HepG2 (cell line): ENCODE results near the gene DCAF7. TPM values are rescaled to one million over a fixed set of nuclear protein-coding genes. Genes with fewer than 3 reads are reported as not detected.
A peak's percentile ranks its signal among the peaks of the same experiment; 100 is the strongest.

Experiments
- DNMT3B ChIP-seq: conservative IDR thresholded peaks from 2 replicates; pipeline ENCODE4 v1.6.1; 2016; ENCODE audit warnings: missing biosample characterization, control low read depth
- EP300 ChIP-seq, 3 experiments: sonication (generic) in 1 of 3; formaldehyde crosslinking in 1 of 3; IDR thresholded peaks; 2 replicates each; pipeline versions ENCODE4 v1.5.1 to v1.6.1; 2011 to 2020; ENCODE audit warnings: low read depth in 2 of 3, low read length in 2 of 3, borderline replicate concordance in 1 of 3, improper control_type of control experiment in 1 of 3, mild to moderate bottlenecking in 1 of 3, missing genetic modification reagents in 1 of 3, moderate library complexity in 1 of 3
- FOXC1 ChIP-seq: sonication (generic); formaldehyde crosslinking; IDR thresholded peaks from 2 replicates; pipeline ENCODE4 v1.8.0; 2022; ENCODE audit warnings: mild to moderate bottlenecking, missing genetic modification reagents, borderline replicate concordance
- HNF4A ChIP-seq: sonication (generic); formaldehyde crosslinking; IDR thresholded peaks from 2 replicates; pipeline ENCODE4 v1.4.0; 2020; ENCODE audit warnings: missing genetic modification reagents
- HOXA5 ChIP-seq: sonication (generic); formaldehyde crosslinking; IDR thresholded peaks from 2 replicates; pipeline ENCODE4 v1.4.0; 2020; ENCODE audit warnings: missing genetic modification reagents
- JUNB ChIP-seq: sonication (generic); formaldehyde crosslinking; IDR thresholded peaks from 2 replicates; pipeline ENCODE4 v1.8.0; 2022; ENCODE audit warnings: missing genetic modification reagents, mild to moderate bottlenecking, borderline replicate concordance
- MXD4 ChIP-seq: IDR thresholded peaks from 2 replicates; pipeline ENCODE4 v1.6.1; 2016; ENCODE audit warnings: mild to moderate bottlenecking, missing biosample characterization, missing genetic modification reagents
- NCOA1 ChIP-seq: sonication (generic); formaldehyde crosslinking; IDR thresholded peaks from 2 replicates; pipeline ENCODE4 v1.9.0; 2021; ENCODE audit warnings: missing genetic modification reagents
- PCBP2 ChIP-seq: fragments of 200-400 bp; formaldehyde crosslinking; optimal IDR thresholded peaks from 2 replicates; pipeline ENCODE3; 2018; ENCODE audit warnings: low read length, low read depth; ENCODE audit not compliant: poor library complexity, severe bottlenecking
- PHF8 ChIP-seq: sonication (generic); formaldehyde crosslinking; IDR thresholded peaks from 2 replicates; pipeline ENCODE4 v1.5.0; 2020; ENCODE audit warnings: missing genetic modification reagents
- SALL2 ChIP-seq: sonication (generic); formaldehyde crosslinking; IDR thresholded peaks from 2 replicates; pipeline ENCODE4 v1.8.1; 2023; ENCODE audit warnings: mild to moderate bottlenecking, missing genetic modification reagents, inconsistent platforms
- SOX6 ChIP-seq, 2 experiments: fragments of 450-650 bp in 1 of 2; sonication (generic) in 1 of 2; formaldehyde crosslinking in 1 of 2; IDR thresholded peaks; 2 replicates each; pipeline versions ENCODE4 v1.4.0 to v1.6.1; 2017 to 2020; ENCODE audit warnings: antibody characterized with exemption in 1 of 2, mild to moderate bottlenecking in 1 of 2, missing genetic modification reagents in 1 of 2
- THAP9 ChIP-seq: sonication (generic); formaldehyde crosslinking; IDR thresholded peaks from 2 replicates; pipeline ENCODE4; 2020; ENCODE audit warnings: missing genetic modification reagents, mild to moderate bottlenecking, borderline replicate concordance
- ZBTB20 ChIP-seq: sonication (generic); formaldehyde crosslinking; IDR thresholded peaks from 2 replicates; pipeline ENCODE4 v1.8.1; 2023; ENCODE audit warnings: missing genetic modification reagents, low read depth, mild to moderate bottlenecking, borderline replicate concordance
- ZNF18 ChIP-seq: sonication (generic); formaldehyde crosslinking; IDR thresholded peaks from 2 replicates; pipeline ENCODE4 v1.8.0; 2022; ENCODE audit warnings: mild to moderate bottlenecking, missing genetic modification reagents; ENCODE audit not compliant: insufficient replicate concordance
- ZNF224 ChIP-seq: sonication (generic); formaldehyde crosslinking; IDR thresholded peaks from 2 replicates; pipeline ENCODE4 v1.5.0; 2020; ENCODE audit warnings: mild to moderate bottlenecking, missing genetic modification reagents
- ZNF577 ChIP-seq: sonication (generic); formaldehyde crosslinking; IDR thresholded peaks from 2 replicates; pipeline ENCODE4 v1.4.0; 2020; ENCODE audit warnings: mild to moderate bottlenecking, low read depth, missing genetic modification reagents, borderline replicate concordance
- polyA plus RNA-seq, 8 experiments: library from polyadenylated mRNA; depleted of rRNA in 3 of 8; stranded (reverse) in 7 of 8; unstranded in 1 of 8; fragments of >200 nt; fragmentation: Illumina TruSeq in 4 of 8; extraction: Trizol in 4 of 8; gene quantifications; 2 replicates each; pipeline versions ENCODE4 v1.2.1 to v1.2.3, GENCODE V29; 2011 to 2016; ENCODE audit warnings: low read depth in 4 of 8, missing spikeins in 1 of 8, mixed read lengths in 1 of 8; ENCODE audit not compliant: insufficient read depth in 1 of 8
- total RNA-seq, 5 experiments: library from RNA; depleted of rRNA; stranded (reverse); fragments of >200 nt; fragmentation: Illumina TruSeq; extraction: Trizol; gene quantifications; 2 replicates each; pipeline ENCODE4 v1.2.3, GENCODE V29; 2016; ENCODE audit warnings: low read depth in 1 of 5
- TF ChIP-seq, protein P1 (sequence below): sonication (generic); formaldehyde crosslinking; IDR thresholded peaks from 2 replicates; pipeline ENCODE4 v1.4.0; 2020; ENCODE audit warnings: missing genetic modification reagents

Gene DCAF7
- total and polyA plus RNA-seq, 2 of the 13 experiments (the other 11 are each of a cell fraction or from before 2014, with no cell fraction given), result 55.2 to 73.4 TPM

DNA sequence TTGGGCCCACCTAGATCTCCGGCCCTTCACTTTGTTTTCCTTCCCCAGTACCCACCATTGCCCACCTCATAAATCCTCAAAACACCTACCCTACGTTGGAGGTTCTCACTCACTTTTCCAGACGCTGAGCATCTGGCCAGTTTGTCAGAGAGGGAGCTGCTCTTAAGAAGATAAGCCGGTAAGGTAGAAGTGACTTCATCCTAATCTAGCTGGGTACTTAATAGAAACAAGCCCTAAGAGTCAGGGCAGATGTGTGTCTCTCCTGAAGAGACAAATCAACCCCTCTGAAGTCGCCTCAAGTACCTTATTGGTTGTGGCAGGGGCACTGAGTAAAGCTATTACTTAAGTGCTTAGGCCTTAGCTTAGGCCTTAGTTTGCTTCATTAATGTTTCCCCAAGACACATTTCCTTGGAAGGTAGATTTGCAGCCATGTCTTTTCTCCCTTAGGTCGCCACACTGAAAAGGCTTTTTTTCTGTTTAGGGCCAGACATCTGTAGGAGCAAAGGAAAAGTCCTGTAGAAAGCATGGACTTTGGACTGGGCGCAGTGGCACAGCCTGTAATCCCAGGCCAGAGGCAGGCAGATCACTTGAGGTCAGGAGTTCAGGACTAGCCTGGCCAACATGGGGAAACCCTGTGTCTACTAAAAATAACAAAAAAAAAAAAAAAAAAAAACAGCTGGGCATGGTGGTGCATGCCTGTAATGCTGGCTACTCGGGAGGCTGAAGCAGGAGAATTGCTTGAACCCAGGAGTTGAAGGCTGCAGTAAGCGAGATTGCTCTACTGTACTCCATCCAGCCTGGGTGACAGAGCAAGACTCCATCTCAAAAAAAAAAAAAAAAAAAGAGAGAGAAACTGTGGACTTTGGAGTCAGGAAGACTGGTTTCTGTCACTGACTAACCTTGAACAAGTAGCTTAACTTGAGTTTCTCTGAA is 51.4 kb downstream of the DCAF7 start (continued):
- TF ChIP-seq HNF4A (CRISPR knock-in tag), result peak; percentile 94
- no peak for TF ChIP-seq FOXC1
- no peak; the same call in 1 of the 2 replicates for TF ChIP-seq SALL2 (CRISPR knock-in tag)
- peak in 1 of 2 experiments; percentile 40; a peak in 2 of 4 replicates for TF ChIP-seq EP300 (IDR thresholded peaks at IDR 0.05; ENCODE audit: low read depth in 2 of 2, low read length in 2 of 2)
- no peak for TF ChIP-seq EP300 (CRISPR knock-in tag; IDR thresholded peaks at IDR 0.05; ENCODE audit: borderline replicate concordance)
- TF ChIP-seq HOXA5, result no peak
- no peak for TF ChIP-seq ZNF577
- no peak for TF ChIP-seq ZNF18 (CRISPR knock-in tag)
- TF ChIP-seq PHF8 (CRISPR knock-in tag), result no peak; the same call in 1 of the 2 replicates
- TF ChIP-seq ZBTB20 (CRISPR knock-in tag), result no peak
- TF ChIP-seq NCOA1, result no peak
- no peak for TF ChIP-seq PCBP2
- TF ChIP-seq, protein P1, sequence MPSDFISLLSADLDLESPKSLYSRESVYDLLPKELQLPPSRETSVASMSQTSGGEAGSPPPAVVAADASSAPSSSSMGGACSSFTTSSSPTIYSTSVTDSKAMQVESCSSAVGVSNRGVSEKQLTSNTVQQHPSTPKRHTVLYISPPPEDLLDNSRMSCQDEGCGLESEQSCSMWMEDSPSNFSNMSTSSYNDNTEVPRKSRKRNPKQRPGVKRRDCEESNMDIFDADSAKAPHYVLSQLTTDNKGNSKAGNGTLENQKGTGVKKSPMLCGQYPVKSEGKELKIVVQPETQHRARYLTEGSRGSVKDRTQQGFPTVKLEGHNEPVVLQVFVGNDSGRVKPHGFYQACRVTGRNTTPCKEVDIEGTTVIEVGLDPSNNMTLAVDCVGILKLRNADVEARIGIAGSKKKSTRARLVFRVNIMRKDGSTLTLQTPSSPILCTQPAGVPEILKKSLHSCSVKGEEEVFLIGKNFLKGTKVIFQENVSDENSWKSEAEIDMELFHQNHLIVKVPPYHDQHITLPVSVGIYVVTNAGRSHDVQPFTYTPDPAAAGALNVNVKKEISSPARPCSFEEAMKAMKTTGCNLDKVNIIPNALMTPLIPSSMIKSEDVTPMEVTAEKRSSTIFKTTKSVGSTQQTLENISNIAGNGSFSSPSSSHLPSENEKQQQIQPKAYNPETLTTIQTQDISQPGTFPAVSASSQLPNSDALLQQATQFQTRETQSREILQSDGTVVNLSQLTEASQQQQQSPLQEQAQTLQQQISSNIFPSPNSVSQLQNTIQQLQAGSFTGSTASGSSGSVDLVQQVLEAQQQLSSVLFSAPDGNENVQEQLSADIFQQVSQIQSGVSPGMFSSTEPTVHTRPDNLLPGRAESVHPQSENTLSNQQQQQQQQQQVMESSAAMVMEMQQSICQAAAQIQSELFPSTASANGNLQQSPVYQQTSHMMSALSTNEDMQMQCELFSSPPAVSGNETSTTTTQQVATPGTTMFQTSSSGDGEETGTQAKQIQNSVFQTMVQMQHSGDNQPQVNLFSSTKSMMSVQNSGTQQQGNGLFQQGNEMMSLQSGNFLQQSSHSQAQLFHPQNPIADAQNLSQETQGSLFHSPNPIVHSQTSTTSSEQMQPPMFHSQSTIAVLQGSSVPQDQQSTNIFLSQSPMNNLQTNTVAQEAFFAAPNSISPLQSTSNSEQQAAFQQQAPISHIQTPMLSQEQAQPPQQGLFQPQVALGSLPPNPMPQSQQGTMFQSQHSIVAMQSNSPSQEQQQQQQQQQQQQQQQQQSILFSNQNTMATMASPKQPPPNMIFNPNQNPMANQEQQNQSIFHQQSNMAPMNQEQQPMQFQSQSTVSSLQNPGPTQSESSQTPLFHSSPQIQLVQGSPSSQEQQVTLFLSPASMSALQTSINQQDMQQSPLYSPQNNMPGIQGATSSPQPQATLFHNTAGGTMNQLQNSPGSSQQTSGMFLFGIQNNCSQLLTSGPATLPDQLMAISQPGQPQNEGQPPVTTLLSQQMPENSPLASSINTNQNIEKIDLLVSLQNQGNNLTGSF (CRISPR knock-in tag), result no peak
- TF ChIP-seq DNMT3B (CRISPR knock-in tag), result 0 out of 2 replicates have a peak, but pooled peaks have one; percentile 64
- no peak for TF ChIP-seq ZNF224
- no peak for TF ChIP-seq MXD4 (CRISPR knock-in tag)
- no peak for TF ChIP-seq SOX6 (IDR thresholded peaks at IDR 0.05)
- no peak for TF ChIP-seq SOX6 (CRISPR knock-in tag; IDR thresholded peaks at IDR 0.05)
- no peak for TF ChIP-seq JUNB (CRISPR knock-in tag)
- no peak for TF ChIP-seq THAP9 (CRISPR knock-in tag)
